Astrocyte (in vitro differentiated cells and primary cell): ENCODE measurements around the gene CTTN.

Experiments
- CTCF ChIP-seq: IDR thresholded peaks from 2 replicates; pipeline ENCODE4 v1.5.1; 2011; ENCODE audit warnings: low read depth, mild to moderate bottlenecking, inconsistent platforms, low read length, moderate library complexity; ENCODE audit not compliant: insufficient read depth
- EZH2 ChIP-seq: IDR thresholded peaks from 2 replicates; pipeline ENCODE4 v1.6.1; 2012; ENCODE audit warnings: mild to moderate bottlenecking, low read length, inconsistent platforms; ENCODE audit not compliant: insufficient read depth

- TF ChIP-seq CTCF: no peak
- no peak for TF ChIP-seq EZH2
Observed at GRCh38 chr11:70427436-70427835, 29.1 kb downstream of the CTTN start.
